IMR-90 (cell line): ENCODE measurements around the gene MAGOH. TPM values are rescaled to one million over a fixed set of nuclear protein-coding genes. Genes with fewer than 3 reads are reported as not detected.

Source experiments
- ATAC-seq: fragments of 200-7000 bp; cut with Tn5 transposase; 2 replicates; pipeline ENCODE4 v1.9.1; 2020; ENCODE audit warnings: low read depth, mild to moderate bottlenecking, moderate library complexity
- BruUV-seq: library from RNA; stranded (reverse); fragments of 400-500 nt; replicated peaks from 2 replicates; lab custom pipeline; 2021; lab: Mats Ljungman, UMichigan
- CTCF ChIA-PET: fragments of 300-600 bp; formaldehyde crosslinking; extraction: SDS; loops from one replicate; lab custom pipeline; 2021; ENCODE audit warnings: antibody characterized with exemption; lab: Yijun Ruan, JAX
- POLR2A ChIA-PET: fragments of 300-600 bp; sonication (Branson Sonifier 250); formaldehyde crosslinking; loops from one replicate; lab custom pipeline; 2022; ENCODE audit warnings: antibody characterized with exemption; ENCODE audit not compliant: unreplicated experiment; lab: Charles Lee
- DNase-seq: peaks from one replicate; pipeline ENCODE4 v3.0.0; 2013
- H2AFZ ChIP-seq: replicated peaks from 2 replicates; pipeline ENCODE3; 2013; ENCODE audit warnings: low read length, mild to moderate bottlenecking; ENCODE audit not compliant: poor library complexity
- H2AK5ac ChIP-seq: 2 replicates; pipeline ENCODE4 v1.6.1; 2013; ENCODE audit warnings: low read depth, low read length, inconsistent platforms
- H2AK9ac ChIP-seq: replicated peaks from 2 replicates; pipeline ENCODE3; 2013; ENCODE audit warnings: mild to moderate bottlenecking, low read depth, low read length, moderate library complexity; ENCODE audit not compliant: poor library complexity
- H2BK120ac ChIP-seq: 2 replicates; pipeline ENCODE4 v1.6.1; 2013; ENCODE audit warnings: low read depth, low read length, inconsistent platforms
- H2BK15ac ChIP-seq: 3 replicates; pipeline ENCODE4 v1.6.1; 2013; ENCODE audit warnings: low read depth, low read length, inconsistent platforms
- H2BK20ac ChIP-seq: 2 replicates; pipeline ENCODE4 v1.6.1; 2013; ENCODE audit warnings: low read depth, mild to moderate bottlenecking, inconsistent platforms, low read length, moderate library complexity
- H2BK5ac ChIP-seq: 2 replicates; pipeline ENCODE4 v1.6.1; 2013; ENCODE audit warnings: mild to moderate bottlenecking, low read depth, low read length, inconsistent platforms; ENCODE audit not compliant: poor library complexity, severe bottlenecking
- H3K14ac ChIP-seq: replicated peaks from 2 replicates; pipeline ENCODE4 v1.6.1; 2013; ENCODE audit warnings: low read depth, low read length, inconsistent platforms
- H3K18ac ChIP-seq: 2 replicates; pipeline ENCODE4 v1.6.1; 2013; ENCODE audit warnings: low read depth, low read length, control low read depth
- H3K23ac ChIP-seq: 2 replicates; pipeline ENCODE4 v1.6.1; 2013; ENCODE audit warnings: low read depth, low read length, inconsistent platforms
- H3K27ac ChIP-seq: 2 replicates; pipeline ENCODE4 v1.5.1; 2013; ENCODE audit warnings: mild to moderate bottlenecking, control low read depth, low read length; ENCODE audit not compliant: insufficient read depth
- H3K27me3 ChIP-seq: 2 replicates; pipeline ENCODE4 v1.6.1; 2013; ENCODE audit warnings: low read length; ENCODE audit not compliant: control insufficient read depth, insufficient read depth
- H3K36me3 ChIP-seq: 2 replicates; pipeline ENCODE4 v1.6.1; 2013; ENCODE audit warnings: low read length, mixed read lengths; ENCODE audit not compliant: control insufficient read depth, insufficient read depth
- H3K4ac ChIP-seq: 2 replicates; pipeline ENCODE4 v1.6.1; 2013; ENCODE audit warnings: low read depth, low read length, inconsistent platforms
- H3K4me1 ChIP-seq: 2 replicates; pipeline ENCODE4 v1.6.1; 2013; ENCODE audit warnings: low read length, mixed read lengths; ENCODE audit not compliant: control insufficient read depth, insufficient read depth
- H3K4me2 ChIP-seq: 2 replicates; pipeline ENCODE4 v1.6.1; 2013; ENCODE audit warnings: low read depth, mild to moderate bottlenecking, control low read depth, low read length, moderate library complexity
- H3K4me3 ChIP-seq: 2 replicates; pipeline ENCODE4 v1.5.1; 2013; ENCODE audit warnings: low read depth, mild to moderate bottlenecking, control low read depth, low read length, moderate library complexity; ENCODE audit not compliant: insufficient read depth
- H3K56ac ChIP-seq: 2 replicates; pipeline ENCODE4 v1.6.1; 2013; ENCODE audit warnings: low read length, inconsistent platforms; ENCODE audit not compliant: insufficient read depth; ENCODE audit errors: extremely low read depth
- H3K79me1 ChIP-seq, 2 experiments: 2 replicates each; pipeline ENCODE4 v1.6.1; 2013; ENCODE audit warnings: low read length in 2 of 2, inconsistent platforms in 1 of 2, low read depth in 1 of 2
- H3K9ac ChIP-seq: 2 replicates; pipeline ENCODE4 v1.6.1; 2013; ENCODE audit warnings: low read depth, low read length, control low read depth
- H3K9me1 ChIP-seq: 2 replicates; pipeline ENCODE4 v1.6.1; 2013; ENCODE audit warnings: low read length, inconsistent platforms; ENCODE audit not compliant: insufficient read depth
- H3K9me3 ChIP-seq: 2 replicates; pipeline ENCODE4 v1.6.1; 2013; ENCODE audit warnings: low read length; ENCODE audit not compliant: control insufficient read depth, insufficient read depth
- H4K20me1 ChIP-seq: 2 replicates; pipeline ENCODE4 v1.6.1; 2013; ENCODE audit warnings: low read length, inconsistent platforms; ENCODE audit not compliant: insufficient read depth
- H4K5ac ChIP-seq: 2 replicates; pipeline ENCODE4 v1.6.1; 2013; ENCODE audit warnings: mild to moderate bottlenecking, low read depth, low read length, control low read depth
- H4K8ac ChIP-seq, 2 experiments: 2 replicates each; pipeline ENCODE4 v1.6.1; 2013; ENCODE audit warnings: low read depth in 2 of 2, low read length in 2 of 2, control low read depth in 1 of 2, inconsistent platforms in 1 of 2
- H4K91ac ChIP-seq: 2 replicates; pipeline ENCODE4 v1.6.1; 2013; ENCODE audit warnings: low read depth, low read length, inconsistent platforms; ENCODE audit not compliant: insufficient read depth
- BHLHE40 ChIP-seq: fragments of 150-350 bp; IDR thresholded peaks from 2 replicates; pipeline ENCODE4 v1.6.1; 2016; ENCODE audit warnings: mild to moderate bottlenecking, low read depth, low read length
- CEBPB ChIP-seq: IDR thresholded peaks from 2 replicates; pipeline ENCODE4 v1.6.1; 2012; ENCODE audit warnings: low read depth, low read length, improper control_type of control experiment
- CHD1 ChIP-seq: IDR thresholded peaks from 2 replicates; pipeline ENCODE4 v1.6.1; 2012; ENCODE audit warnings: low read depth, low read length, improper control_type of control experiment
- FOS ChIP-seq: fragments of 150-350 bp; IDR thresholded peaks from 2 replicates; pipeline ENCODE4 v1.6.1; 2016; ENCODE audit warnings: low read depth, low read length
- MAFK ChIP-seq: IDR thresholded peaks from 2 replicates; pipeline ENCODE4 v1.6.1; 2012; ENCODE audit warnings: low read depth, low read length, improper control_type of control experiment
- MAZ ChIP-seq: IDR thresholded peaks from 2 replicates; pipeline ENCODE4 v1.6.1; 2012; ENCODE audit warnings: low read depth, mild to moderate bottlenecking, low read length, improper control_type of control experiment, moderate library complexity, borderline replicate concordance
- POLR2A ChIP-seq: IDR thresholded peaks from 2 replicates; pipeline ENCODE4 v1.6.1; 2012; ENCODE audit warnings: mild to moderate bottlenecking, low read depth, low read length
- RCOR1 ChIP-seq: IDR thresholded peaks from 2 replicates; pipeline ENCODE4 v1.6.1; 2012; ENCODE audit warnings: mild to moderate bottlenecking, low read length, improper control_type of control experiment; ENCODE audit not compliant: insufficient replicate concordance
- RFX5 ChIP-seq: IDR thresholded peaks from 2 replicates; pipeline ENCODE4 v1.8.0; 2012; ENCODE audit warnings: low read depth, mild to moderate bottlenecking, low read length, moderate library complexity
- SMC3 ChIP-seq: fragments of 150-350 bp; IDR thresholded peaks from 2 replicates; pipeline ENCODE4 v1.6.1; 2016; ENCODE audit warnings: low read depth, mild to moderate bottlenecking, antibody characterized with exemption, low read length, moderate library complexity
- USF2 ChIP-seq: fragments of 150-350 bp; IDR thresholded peaks from 2 replicates; pipeline ENCODE4 v1.6.1; 2017; ENCODE audit warnings: mild to moderate bottlenecking, antibody characterized with exemption, low read length, low read depth
- WGBS, 2 experiments: methylation state at CpG; one replicate each; pipeline versions ENCODE4 v1.1.5 to v1.1.7; 2013; ENCODE audit warnings: missing lambda C conversion rate in 2 of 2; ENCODE audit not compliant: insufficient read length in 1 of 2; ENCODE audit errors: extremely low coverage in 2 of 2; 5-methylcytosine and 5-hydroxymethylcytosine counted together
- dilution Hi-C: fragments of 300-500 bp; cut with HindIII; formaldehyde crosslinking; loops from one replicate; pipeline ENCODE4 v1.14.3; 2018; ENCODE audit warnings: low sequenced_read_pairs; ENCODE audit not compliant: unreplicated experiment
- in situ Hi-C: fragments of 300-500 bp; cut with MboI; formaldehyde crosslinking; loops from 3 replicates; pipeline ENCODE4 v1.14.3; 2019; ENCODE audit warnings: low sequenced_read_pairs, inconsistent platforms, mixed read lengths
- intact Hi-C: fragments of 100-400 bp; cut with micrococcal nuclease; formaldehyde crosslinking; loops from 2 replicates; pipeline ENCODE4 v1.10.0; 2022
- polyA plus RNA-seq, 3 experiments: library from polyadenylated mRNA; depleted of rRNA; stranded (reverse); fragments of >200 nt; gene quantifications; 2 replicates each; pipeline ENCODE4 v1.2.3, GENCODE V29; 2012; ENCODE audit warnings: low replicate concordance in 1 of 3
- total RNA-seq: library from RNA; depleted of rRNA; stranded (reverse); fragments of >200 nt; gene quantifications from 2 replicates; pipeline ENCODE4 v1.2.3, GENCODE V29; 2012
- TF ChIP-seq, protein P1 (sequence below): conservative IDR thresholded peaks from 2 replicates; pipeline ENCODE4 v1.5.1; 2012; ENCODE audit warnings: mild to moderate bottlenecking, low read depth, low read length, improper control_type of control experiment
- TF ChIP-seq, protein P2 (sequence below): fragments of 150-350 bp; IDR thresholded peaks from 2 replicates; pipeline ENCODE4 v1.6.1; 2016; ENCODE audit warnings: low read depth, mild to moderate bottlenecking, low read length, moderate library complexity, borderline replicate concordance

Gene MAGOH
- total and polyA plus RNA-seq, 2 of the 4 experiments (the other 2 are of a cell fraction), result 3.8 to 26.3 TPM

DNA sequence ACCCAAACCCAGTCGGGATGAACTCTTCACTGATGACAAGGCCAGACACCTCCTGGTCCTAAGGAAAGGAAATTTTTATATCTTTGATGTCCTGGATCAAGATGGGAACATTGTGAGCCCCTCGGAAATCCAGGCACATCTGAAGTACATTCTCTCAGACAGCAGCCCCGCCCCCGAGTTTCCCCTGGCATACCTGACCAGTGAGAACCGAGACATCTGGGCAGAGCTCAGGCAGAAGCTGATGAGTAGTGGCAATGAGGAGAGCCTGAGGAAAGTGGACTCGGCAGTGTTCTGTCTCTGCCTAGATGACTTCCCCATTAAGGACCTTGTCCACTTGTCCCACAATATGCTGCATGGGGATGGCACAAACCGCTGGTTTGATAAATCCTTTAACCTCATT lies 28.0 kb downstream of the MAGOH start:
- H3K18ac ChIP-seq, result no peak overlapping the region
- H2BK5ac ChIP-seq, result no peak overlapping the region
- H3K4ac ChIP-seq, result no peak overlapping the region
- H3K9ac ChIP-seq, result no peak overlapping the region
- H4K20me1 ChIP-seq, result no peaks in the 10 kb centered on the region
- no peaks in the 10 kb centered on the region for H3K4me1 ChIP-seq
- H3K9me1 ChIP-seq, result no peaks in the 10 kb centered on the region
- DNase-seq (no peak), ATAC-seq (no peak)
- no peak overlapping the region for H2AFZ ChIP-seq
- 80% methylated on average over 1 of the region's 7 CpGs; no CpG with 5 or more reads in 1 of the 2 experiments for WGBS, 2 experiments
- H4K8ac ChIP-seq, result no peak overlapping the region
- no peak overlapping the region for H2AK5ac ChIP-seq
- H2BK20ac ChIP-seq, result no peak overlapping the region
- H3K79me1 ChIP-seq, result peaks cover 4 to 5% of the 10 kb centered on the region in 2 experiments; a peak in 3 of 4 replicates
- no peak overlapping the region for H2BK120ac ChIP-seq
- TF ChIP-seq, protein P1, sequence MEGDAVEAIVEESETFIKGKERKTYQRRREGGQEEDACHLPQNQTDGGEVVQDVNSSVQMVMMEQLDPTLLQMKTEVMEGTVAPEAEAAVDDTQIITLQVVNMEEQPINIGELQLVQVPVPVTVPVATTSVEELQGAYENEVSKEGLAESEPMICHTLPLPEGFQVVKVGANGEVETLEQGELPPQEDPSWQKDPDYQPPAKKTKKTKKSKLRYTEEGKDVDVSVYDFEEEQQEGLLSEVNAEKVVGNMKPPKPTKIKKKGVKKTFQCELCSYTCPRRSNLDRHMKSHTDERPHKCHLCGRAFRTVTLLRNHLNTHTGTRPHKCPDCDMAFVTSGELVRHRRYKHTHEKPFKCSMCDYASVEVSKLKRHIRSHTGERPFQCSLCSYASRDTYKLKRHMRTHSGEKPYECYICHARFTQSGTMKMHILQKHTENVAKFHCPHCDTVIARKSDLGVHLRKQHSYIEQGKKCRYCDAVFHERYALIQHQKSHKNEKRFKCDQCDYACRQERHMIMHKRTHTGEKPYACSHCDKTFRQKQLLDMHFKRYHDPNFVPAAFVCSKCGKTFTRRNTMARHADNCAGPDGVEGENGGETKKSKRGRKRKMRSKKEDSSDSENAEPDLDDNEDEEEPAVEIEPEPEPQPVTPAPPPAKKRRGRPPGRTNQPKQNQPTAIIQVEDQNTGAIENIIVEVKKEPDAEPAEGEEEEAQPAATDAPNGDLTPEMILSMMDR, result no peak
- no peak for TF ChIP-seq CEBPB
- no peak for TF ChIP-seq BHLHE40
- TF ChIP-seq CHD1, result no peak
- TF ChIP-seq RCOR1, result no peak
- no peak for TF ChIP-seq MAFK
- TF ChIP-seq, protein P2, sequence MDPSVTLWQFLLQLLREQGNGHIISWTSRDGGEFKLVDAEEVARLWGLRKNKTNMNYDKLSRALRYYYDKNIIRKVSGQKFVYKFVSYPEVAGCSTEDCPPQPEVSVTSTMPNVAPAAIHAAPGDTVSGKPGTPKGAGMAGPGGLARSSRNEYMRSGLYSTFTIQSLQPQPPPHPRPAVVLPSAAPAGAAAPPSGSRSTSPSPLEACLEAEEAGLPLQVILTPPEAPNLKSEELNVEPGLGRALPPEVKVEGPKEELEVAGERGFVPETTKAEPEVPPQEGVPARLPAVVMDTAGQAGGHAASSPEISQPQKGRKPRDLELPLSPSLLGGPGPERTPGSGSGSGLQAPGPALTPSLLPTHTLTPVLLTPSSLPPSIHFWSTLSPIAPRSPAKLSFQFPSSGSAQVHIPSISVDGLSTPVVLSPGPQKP, result no peak
- TF ChIP-seq FOS, result no peak
- TF ChIP-seq RFX5, result no peak
- TF ChIP-seq MAZ, result no peak
- TF ChIP-seq SMC3, result no peak
- no peak for TF ChIP-seq USF2
- no peak for TF ChIP-seq POLR2A
- H4K5ac ChIP-seq, result no peak overlapping the region
- H4K91ac ChIP-seq, result no peak overlapping the region
- TSS peak; percentile 41 for BruUV-seq
- CTCF ChIA-PET, result no interaction called here
- no peaks in the 10 kb centered on the region for H3K27me3 ChIP-seq
- no peak overlapping the region for H3K23ac ChIP-seq
- H2BK15ac ChIP-seq, result no peak overlapping the region
- no peak overlapping the region for H3K27ac ChIP-seq
- no peak overlapping the region for H3K4me3 ChIP-seq
- intact Hi-C loops, result no loop called here
- dilution Hi-C loops, result no loop called here
- POLR2A ChIA-PET, result no interaction called here
- peaks cover 54% of the 10 kb centered on the region for H3K36me3 ChIP-seq
- no peak overlapping the region for H3K4me2 ChIP-seq
- H3K56ac ChIP-seq, result no peak overlapping the region
- peaks cover 6% of the 10 kb centered on the region for H3K9me3 ChIP-seq
- in situ Hi-C loops, result no loop called here
- no peak overlapping the region for H3K14ac ChIP-seq
- no peak overlapping the region for H2AK9ac ChIP-seq
